ENCODE results near the gene SBNO2.

DNA sequence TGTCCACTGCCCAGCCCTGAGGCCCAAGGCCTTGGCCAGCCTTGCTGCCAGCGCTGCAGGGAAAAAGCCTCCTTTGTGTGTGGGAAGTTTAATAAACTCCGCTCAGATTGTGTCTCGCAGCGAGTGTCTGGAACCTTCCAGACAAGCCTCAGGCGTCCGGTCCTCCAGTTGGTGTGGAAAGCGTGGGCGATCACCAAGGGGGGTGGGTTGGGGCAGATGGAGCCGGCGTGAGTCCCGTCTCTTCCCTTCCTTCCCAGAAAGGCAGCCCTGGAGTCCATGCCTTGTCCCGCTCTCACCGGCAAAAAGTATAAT, 36.1 kb upstream of the SBNO2 start:
- TF ChIP-seq POLR2A (IDR thresholded peaks at IDR 0.05), result no peak
- TF ChIP-seq CTCF (IDR thresholded peaks at IDR 0.05), result no peak
- no peak for TF ChIP-seq POLR2AphosphoS5 (IDR thresholded peaks at IDR 0.05)
- no peak for TF ChIP-seq EP300 (IDR thresholded peaks at IDR 0.05)

All from gastroesophageal sphincter (tissue), 3 donors.